HT-29 (cell line): ENCODE results near the gene ABCC4. TPM values are rescaled to one million over a fixed set of nuclear protein-coding genes. Genes with fewer than 3 reads are reported as not detected.
A peak's percentile ranks its signal among the peaks of the same experiment; 100 is the strongest.

Experiments used
- DNase-seq: peaks from one replicate; pipeline ENCODE4 v3.0.0-alpha.2; 2015; ENCODE audit warnings: low spot score
- total RNA-seq: library from RNA; depleted of rRNA; stranded (reverse); fragments of >200 nt; shearing (Covaris generic); gene quantifications from 2 replicates; pipeline ENCODE4 v1.2.3, GENCODE V29; 2014

Gene ABCC4
- total RNA-seq, 1 experiment from 2014 or later: 28.1 TPM

DNA sequence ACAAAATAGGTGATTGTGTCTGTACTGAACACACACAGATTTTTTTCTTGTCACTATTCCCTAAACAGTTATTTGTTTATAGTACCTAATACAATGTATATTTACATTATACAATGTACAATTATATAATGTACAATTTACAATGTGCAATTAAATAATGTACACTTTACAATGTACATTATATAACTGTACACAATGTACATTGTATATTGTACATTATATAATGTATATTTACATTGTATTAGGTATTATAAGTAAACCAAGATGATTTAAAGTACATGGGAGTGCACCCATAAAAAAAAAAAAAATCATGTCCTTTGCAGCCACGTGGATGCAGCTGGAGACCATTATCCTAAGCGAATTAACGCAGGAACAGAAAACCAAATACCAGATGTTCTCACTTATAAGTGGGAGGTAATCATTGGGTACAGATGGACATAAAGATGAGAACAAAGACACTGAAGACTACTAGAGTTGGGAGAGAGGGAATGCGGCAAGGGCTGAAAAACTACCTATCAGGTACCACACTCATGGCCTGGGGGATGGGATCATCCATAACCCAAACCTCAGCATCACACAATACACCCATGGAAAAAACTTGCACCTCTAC is 68.1 kb downstream of the ABCC4 start:
- no peak for DNase-seq

DNA sequence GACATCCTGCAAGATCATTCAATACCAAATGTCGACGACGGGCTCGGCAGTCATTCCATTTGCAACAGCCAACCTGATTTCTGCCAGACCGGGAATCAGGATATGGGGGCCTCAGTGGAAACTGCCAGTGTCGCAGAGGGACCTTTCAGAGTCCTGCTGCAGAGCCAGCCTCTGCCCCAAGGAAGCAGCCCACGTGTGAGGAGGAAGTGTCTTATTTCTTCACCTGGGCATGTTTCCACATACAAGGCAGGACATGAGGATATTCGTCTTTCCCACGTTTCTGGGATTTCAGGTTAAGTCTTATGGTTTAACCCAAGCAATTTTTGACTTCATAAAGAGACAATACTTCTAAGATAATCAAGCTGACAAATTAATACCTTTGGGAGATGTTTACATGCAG is 69.9 kb downstream of the ABCC4 start:
- DNase-seq: no peak

DNA sequence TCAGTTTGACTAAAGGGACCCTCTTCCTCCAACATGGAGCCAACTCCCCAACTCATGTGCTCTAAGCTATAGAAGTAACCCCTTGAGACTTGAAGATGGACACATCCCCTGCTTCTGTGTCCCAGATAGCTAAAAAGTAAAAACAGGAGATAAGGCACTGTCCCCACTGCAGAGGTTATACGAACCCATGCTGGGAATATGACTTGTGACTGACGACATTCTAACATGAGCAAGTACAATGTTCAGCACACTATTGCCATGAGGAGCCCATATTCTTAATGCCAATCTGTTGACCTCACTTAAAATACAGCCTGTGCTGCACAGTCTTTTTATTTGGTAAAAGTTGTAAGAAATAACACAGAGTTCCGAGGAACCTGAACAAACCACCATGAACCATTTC is 71.4 kb downstream of the ABCC4 start:
- no peak for DNase-seq

DNA sequence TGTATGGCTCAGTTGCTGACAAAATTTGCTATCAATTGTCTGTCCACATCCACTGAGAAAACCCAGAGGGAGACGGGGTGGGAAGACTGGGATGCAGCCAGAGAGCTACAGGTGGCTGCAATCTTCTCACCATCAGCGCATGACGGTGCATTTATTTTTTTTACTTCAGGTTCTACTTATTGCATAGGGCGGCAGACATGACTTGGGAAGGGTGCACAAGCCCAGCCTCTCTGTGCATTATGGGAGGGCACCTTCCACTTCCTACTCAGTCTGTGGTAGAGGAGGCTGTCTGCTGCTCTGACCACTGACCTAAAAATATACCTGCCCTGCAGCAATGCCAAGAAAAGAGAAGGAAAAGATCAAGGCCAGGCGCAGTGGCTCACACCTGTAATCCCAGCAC is 73.1 kb downstream of the ABCC4 start:
- no peak for DNase-seq

DNA sequence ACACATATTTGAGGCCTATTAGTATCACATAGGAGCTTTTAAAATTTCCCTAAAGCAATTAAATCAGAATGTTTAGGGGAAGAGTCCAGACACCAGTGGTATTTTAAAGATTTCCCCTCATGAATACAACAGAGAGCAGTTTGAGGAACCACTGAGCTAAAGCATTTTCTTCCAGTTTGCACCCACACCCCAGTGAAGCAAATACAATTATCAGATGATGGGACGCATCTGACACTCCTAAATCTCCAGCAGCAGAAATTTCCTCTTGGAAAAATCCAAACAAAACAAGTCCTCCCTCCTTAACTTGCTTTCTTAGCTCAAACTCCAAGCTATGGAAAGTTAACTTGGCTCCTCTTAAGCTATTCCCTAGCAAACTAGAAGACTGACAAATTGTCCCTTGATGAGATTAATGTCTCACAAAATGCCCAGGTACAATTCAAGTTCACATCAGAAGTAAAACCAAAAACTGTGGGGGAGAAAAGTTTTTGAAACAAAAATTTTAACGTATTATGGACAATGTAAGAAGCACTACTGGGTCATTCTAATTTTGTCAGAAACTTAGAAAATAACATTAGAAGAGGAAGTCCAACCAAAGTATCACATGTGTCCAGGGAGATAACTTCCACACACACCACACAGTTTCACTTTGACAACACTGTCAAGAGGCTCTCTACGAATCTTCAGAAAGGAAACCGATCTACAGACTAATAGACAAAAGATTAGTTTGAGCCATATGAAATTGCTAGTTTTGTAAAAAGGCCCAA is 74.1 kb downstream of the ABCC4 start:
- no peak for DNase-seq

DNA sequence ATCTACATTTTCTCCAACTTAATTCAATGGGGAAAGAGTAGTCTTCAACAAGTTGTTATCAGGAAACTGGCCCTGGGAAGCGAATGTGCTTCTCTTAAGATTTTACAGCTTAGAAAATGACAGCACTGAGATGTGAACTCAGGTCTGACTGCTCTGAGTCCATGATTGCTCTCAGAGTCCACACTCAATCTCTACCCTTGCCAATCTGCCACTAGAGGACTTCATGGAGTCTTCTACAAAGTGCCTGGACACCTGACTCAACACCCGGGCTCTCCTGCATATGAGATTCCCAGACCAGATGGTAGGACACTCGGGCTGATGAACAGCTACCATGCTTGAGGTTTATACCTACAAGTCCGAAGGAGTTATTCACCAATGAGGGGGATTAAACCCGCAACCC is 74.8 kb downstream of the ABCC4 start:
- DNase-seq: peak; percentile 72

DNA sequence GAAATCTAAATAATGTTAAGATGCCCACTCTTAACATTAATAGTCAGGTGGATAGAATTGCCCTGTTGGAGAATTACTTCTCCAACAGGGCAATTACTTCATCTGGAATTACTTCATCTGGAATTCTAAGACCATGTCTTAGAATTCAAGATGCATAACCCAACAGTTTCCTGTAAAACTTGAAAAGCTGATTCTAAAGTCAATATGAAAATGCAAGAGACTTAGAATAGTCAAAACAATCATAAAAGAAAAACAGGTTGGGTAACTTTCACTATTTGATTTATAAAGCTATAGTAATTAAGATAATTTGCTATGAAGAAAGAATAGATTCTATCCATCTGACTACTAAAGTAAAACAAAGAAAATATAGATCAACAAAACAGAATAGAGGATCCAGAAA is 75.2 kb downstream of the ABCC4 start:
- no peak for DNase-seq

DNA sequence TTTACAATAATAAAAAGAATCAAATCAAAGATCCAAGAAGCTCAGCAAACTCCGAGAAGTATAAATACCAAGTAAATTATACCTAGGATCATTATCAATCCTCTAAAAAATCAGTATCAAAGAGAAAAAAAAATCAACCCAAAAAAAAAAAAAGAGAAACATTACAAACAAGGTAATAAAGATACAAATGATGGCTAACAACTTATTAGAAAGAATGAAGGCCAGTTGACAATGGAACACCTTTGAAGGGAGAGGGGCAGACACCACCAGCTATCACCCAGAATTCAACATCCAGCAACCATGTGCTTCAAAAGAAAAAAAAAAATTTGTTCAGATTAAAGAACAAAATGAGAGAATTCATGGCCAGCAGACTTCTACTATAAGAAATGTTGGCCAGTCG is 77.2 kb downstream of the ABCC4 start:
- DNase-seq: no peak

DNA sequence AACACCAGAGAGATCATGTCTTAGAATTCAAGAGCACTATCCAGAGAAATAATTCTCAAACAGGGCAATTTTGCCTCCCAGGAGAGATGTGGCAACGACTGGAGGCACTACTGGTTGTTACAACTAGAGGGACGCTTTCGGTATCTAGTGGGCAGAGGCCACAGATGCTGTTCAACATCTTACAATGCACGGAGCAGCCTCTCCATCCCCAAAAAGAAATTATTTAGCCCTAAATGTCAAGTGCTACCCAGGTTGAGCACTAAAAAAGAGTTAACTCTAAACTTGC is 78.6 kb downstream of the ABCC4 start:
- no peak for DNase-seq

DNA sequence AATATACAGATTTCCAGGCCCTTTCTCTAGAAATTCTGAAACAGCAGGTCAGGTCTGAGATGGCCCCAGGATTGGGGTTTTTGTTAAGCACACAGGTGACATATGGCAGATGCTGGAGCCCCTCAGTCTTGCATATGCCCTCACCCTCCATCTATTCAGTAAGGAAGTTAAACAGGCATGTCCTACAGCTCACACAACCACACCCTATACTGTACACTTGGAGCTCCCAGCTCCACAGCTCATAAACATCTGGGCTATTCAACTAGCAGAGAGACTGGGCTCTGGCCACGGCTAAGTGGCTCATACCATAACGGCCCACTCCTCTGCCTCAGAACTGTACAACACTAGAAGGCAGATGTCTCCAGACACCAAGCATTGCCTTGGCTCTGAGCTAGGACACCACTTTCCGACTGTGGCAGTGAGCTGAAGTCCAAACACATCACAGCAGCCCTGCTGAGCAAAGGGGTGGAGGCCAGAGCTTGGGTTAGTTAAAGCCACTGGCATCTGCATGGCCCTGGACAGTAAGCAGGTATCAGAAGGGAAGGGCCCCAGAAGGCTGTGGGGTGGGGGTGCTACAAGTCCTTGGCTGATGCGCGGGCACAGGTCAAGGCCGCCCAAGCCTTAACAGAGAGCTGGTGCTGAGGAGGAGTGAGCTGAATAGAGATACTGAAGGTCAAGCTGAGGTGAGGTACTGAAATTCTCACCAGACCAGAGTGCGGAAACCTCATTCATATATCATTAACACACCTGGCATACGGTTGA is 79.1 kb downstream of the ABCC4 start:
- DNase-seq: no peak

DNA sequence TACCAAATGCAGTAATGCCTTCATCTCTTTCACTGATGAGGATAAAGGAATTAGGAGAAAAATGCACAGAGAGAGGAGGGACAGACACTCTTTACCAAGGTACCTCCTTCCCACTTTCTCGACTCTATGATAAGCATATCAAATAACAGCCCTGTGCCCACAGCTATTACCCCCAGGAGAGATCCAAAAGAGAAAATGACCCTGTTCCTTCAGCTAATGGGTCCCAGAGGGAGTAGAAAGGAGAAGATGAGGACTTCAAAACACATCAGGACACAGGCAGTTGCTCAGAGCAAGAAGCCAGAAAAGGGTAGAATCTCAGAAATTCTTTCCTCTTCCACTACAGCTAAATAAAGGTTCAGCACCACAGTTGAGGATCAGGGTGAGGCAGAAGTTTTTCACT is 80.6 kb downstream of the ABCC4 start:
- DNase-seq: no peak

DNA sequence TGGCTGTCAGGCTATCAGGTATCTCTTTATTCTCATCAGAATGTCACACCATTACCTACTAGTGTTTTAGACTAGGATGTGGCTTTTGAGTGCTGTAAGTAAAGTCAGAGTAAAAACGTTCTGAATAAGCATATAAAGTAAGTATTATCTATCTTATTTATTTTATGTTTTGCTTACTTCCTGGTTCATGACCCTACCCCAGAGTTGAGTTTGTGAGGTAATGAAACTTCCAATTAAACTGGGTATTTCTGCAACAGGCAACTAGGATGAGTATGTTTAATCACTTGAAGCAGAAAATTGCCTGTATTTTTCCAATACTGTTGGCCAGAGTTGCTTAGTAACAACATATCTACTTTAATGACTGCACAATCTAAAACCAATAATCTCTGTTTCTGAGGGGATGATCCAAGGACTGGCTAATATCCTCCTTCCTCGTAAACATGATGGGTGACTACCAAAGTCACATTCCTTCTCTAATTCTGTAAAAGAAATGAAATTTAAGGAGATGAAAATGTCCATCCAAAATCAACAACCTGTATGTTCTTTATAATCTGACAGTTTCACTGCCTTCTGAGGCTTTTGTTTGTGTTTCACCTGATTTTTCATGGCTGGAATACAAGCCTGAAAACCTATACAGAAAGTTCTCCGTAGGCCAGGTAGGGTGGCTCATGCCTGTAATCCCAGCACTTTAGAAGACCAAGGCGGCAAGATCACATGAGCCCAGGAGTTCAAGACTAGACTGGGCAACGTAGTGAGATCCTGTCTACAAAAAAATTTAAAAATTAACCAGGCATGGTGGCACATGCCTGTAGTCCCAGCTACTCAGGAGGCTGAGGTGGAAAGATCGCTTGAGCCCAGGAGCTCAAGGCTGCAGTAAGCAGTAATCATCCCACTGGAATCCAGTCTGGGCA is 83.1 kb downstream of the ABCC4 start:
- peak; percentile 49 for DNase-seq

DNA sequence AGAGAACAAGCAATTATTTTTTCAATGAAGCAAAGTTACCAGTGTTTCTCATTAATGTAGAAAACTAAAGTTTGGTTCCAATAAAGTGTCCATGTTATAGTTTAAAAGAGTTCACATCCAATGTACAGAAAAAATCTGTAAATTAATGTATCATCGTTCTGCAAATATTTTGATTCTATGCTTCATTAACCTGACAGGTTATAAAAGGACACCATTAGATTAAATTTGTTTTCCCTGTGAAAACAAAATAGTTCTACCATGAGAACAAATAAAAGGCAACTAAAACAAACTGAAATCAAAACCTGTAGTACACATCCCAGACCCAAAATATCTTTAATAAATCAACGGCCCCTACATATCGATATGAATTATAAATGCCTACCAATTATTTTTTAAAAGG is 85.1 kb downstream of the ABCC4 start:
- DNase-seq: no peak

DNA sequence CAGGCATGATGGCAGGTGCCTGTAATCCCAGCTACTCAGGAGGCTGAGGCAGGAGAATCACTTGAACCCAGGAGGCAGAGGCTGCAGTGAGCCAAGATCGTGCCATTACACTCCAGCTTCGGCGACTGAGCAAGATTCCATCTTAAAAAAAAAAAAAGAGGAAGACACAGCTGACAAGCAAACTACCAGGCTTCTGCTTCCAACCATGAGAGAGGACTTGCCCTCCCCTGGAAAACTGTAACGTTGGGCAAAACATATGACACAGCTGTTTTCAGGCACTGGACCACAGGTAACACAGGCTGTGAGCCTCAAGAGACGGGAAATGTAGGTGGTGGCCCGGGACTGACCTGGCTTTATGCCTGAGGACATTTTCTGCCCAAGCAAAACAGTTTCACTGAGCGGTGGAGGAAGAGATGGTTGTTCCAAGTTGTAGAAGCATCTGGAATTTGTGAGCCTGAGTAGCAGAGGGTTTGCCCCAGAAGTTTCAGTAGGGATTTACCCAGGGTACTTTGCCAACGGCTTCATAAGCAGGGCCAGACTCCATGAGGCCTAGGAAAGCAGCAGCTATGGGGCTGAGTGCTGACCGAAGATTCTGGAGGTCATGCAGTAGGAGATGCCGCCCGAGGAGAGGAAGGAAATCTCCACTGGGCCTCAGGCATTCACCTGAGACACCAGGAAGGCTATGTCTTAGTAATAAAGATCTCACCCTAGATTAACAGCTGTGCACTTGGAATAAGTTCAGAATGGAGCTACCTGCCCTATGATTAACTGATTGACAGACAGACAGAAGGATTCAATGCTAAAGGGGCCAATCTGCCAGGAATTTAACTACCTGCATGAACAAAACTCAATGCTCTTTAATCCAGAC is 88.0 kb downstream of the ABCC4 start:
- DNase-seq: peak; percentile 78

DNA sequence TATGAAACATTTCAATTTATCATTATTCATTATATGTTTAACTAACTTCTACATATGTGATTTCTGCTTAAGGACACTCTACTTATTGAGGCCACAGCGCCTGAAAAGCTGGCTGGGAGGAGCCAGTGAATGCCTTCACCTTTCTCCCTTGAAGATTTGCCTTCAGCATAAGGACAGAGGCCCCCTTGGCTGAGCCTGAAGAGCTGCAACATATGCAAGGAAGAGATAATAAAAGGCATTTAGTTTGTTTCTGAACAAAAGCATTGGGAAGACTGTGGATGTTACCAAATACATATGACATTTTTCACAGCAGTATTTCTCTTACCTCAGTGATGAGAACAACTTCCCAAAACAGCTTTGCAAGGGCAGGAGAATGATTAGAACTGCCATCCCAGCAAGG is 92.1 kb downstream of the ABCC4 start:
- no peak for DNase-seq

DNA sequence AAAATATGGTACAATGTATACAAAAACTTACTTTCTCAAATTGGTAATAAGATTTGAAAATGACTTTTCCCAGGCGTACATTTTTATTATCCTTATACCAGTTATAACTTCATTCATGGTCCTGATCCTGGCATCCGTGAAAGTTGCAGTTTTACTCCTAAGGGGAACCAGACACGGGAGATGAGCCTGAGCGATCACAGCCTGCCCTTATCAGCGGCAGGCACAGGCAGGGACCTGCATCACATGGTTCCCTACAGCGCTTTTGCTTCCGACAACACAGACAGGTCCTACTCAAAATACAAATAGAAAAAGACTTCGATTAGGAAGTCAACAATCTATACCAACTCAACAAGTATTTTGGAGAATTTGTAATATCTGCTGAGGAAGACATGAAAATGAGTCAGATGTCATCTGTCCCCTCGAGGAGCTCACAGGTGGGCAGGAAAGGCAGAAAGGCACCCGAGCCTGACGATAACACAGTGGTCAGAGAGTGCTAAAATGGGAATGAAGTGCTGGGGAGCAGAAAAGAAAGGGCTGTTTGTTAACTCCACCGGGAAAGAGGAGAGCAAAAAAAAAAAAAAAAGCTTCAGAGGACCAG is 93.4 kb downstream of the ABCC4 start:
- DNase-seq: no peak

DNA sequence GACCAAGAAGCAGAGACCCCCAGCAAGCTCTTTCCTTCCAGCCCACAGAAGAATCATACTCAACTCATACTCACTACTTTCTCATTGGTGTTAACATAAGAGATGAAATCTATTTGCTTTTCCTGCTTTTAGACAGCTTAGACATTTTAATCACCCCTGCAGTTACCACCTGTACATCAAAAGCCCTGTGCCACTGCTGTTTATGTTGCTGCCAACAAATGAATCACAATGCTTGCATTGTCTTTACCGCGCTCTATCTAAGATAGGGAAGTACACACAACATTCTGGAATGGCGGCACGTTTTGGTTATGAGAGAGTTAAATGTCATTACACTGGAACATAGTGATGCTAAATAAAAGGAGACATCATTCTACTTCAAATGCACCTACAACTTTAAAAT is 95.1 kb downstream of the ABCC4 start:
- DNase-seq: peak; percentile 33

DNA sequence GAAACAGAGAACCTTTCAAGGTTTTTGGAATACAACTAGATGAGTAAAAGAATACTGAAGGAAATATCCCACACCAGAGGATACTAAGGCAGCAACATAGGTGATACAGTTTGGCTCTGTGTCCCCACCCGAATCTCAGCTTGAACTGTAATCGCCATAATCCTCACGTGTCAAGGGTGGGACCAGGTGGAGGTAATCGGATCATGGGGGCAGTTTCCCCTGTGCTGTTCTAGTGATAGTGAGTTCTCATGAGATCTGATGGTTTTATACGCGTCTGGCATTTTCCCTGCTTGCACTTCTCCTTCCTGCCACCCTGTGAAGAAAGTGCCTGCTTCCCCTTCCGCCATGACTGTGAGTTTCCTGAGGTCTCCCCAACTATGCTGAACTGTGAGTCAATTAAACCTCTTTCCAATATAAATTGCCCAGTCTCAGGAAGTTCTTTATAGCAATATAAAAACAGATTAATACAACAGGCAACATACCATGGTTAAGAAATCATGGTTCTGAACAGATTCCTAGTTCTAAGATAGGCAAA is 97.0 kb downstream of the ABCC4 start:
- no peak for DNase-seq

DNA sequence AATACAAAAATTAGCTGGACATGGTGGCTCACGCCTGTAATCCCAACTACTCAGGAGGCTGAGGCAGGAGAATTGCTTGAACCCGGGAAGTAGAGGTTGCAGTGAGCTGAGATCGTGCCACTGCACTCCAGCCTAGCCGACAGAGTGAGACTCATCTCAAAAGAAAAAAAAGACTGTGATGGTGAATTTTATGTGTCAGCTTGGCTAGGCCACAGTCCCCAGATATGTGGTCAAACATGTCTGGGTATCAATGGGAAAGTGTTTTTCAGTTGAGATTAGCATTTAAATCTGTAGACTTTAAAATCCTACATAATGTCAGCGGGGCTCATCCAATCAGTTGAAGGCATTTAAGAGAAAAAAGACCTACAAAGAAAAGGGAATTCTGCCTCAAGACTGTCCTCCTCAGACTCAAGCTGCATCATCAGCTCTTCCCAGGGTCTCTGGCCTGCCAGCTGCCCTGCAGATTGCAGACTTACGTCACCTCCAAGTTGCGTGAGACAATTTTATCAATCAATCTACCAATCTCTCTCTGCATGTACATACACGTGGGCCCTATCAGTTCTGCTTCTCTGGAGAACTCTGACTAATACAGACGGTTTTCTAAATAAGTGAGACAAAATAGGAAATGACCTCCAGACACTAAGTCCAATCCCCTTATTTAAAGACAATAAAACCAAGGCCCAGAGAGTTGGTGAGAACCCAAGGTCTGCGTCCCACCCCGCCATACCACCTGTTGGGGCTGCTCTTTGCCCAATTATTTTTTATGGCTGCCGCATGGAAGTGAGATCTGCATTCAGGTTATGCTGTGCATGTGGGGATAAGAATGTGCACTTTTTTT is 99.2 kb downstream of the ABCC4 start:
- no peak for DNase-seq
